NCI-H2029 treated with DMSO at 0.1 percent for 48 hours (cell line): ENCODE data around the gene RAP1A.
"Not testable (repeated sequence)": the region's sequence is repeated elsewhere in the genome, so short reads cannot be mapped to it uniquely, and the experiment has no call there.

ENCODE experiments used
- DNase-seq: peaks from one replicate; lab custom pipeline; 2025; lab: John Stamatoyannopoulos, UW

RAP1A gene

DNA sequence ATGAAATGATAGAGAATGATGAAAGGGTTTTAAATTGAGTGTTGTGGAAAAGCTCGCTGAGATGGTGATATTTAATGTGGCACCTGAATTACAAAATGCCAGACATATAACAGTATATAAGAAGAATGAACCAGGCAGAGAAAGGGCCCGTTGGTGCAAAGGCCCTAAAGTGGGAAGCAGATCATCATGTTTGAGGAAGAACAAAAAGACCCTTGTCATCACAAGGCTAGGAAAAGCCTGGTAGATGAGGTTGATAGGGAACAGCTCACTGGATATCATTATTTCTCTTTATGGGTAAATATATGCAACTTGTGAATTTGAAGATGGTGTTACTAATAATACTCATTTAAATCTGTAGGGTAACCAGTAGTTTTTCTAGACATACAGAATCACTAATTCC is 11.0 kb downstream of the RAP1A start:
- no peak for DNase-seq

DNA sequence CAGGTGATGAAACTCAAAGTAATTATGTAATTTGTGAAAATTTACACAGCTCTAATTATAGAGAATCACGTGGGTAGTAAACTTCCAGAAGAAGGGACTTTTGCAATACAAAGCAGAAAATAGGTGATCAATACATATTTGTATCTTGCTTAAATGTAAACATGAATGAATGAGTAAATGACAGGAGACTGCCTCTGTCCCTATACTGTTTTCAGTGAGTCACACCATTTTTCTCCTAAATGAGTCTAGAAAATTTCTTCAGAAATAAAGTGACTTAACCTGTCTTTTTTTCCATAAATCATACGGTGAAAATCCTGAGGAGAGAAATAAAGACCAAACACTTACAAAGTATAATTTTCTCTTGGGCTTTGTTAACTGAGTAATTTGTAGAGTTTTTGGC is 11.9 kb downstream of the RAP1A start:
- no peak for DNase-seq

DNA sequence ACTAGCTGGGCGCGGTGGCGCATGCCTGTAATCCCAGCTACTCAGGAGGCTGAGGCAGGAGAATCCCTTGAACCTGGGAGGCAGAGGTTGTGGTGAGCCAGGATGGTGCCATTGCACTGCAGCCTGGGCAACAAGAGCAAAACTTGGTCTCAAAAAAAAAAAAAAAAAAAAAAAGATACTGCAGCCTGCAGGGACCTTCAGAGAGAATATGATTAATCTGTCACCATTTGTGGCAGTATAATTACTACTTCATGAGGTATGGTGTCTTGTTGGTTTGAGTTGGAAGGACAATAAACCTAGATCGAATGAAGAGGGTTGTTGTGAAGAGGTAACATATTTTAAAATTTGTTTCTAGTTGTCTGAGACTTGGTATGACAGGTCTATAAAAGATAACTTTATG is 13.2 kb downstream of the RAP1A start:
- DNase-seq, result not testable (repeated sequence)

DNA sequence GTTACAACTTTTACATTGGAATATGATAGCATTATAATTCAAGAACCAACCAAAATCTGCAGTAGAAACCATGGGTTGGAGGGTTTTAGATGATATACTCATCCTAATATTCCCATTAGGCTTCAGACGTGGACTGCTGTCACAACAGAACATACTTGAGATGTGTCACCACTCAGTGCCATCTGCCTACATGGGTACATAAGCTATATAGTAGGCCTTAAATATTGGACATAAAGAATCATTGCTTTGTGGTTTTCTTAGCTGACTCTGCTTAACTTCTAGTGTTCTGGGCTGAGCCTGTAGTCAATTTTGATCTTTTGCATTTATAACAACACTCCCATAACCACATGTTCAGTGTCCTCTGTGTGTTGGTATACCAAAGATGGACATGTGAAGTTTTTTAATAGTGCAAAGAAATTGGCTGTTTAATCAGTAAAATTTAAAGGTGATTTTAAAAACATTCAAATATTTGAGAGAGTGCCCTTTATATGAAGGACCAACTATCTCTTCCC is 14.2 kb downstream of the RAP1A start:
- DNase-seq, result no peak

DNA sequence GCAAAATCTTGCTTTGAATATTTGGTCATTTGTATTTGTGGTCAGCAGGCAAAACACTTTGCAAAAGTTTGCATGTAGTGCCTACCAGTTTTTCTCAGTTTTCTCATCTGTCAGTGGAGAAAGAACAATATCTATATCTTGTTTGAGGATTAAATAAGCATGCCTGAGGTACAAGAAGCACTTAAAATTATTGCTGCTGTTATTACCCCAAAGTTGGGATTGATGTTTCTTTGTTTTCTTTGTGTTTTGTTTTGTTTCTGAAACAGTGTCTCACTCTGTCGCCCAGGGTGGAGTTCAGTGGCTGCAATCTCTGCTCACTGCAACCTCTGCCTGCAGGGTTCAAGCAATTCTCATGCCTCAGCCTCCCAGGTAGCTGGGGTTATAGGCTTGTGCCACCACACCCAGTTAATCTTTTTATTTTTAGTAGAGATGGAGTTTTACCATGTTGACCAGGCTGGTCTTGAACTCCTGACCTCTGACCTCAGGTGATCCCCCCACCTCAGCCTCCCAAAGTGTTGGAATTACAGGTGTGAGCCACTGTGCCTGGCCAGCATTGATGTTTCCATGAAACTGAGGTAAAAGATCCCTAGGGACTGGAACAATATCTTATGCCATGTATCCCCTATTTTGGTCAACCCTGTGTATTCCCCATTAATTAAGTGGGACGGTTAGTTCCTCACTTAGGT is 15.9 kb downstream of the RAP1A start:
- DNase-seq, result no peak

DNA sequence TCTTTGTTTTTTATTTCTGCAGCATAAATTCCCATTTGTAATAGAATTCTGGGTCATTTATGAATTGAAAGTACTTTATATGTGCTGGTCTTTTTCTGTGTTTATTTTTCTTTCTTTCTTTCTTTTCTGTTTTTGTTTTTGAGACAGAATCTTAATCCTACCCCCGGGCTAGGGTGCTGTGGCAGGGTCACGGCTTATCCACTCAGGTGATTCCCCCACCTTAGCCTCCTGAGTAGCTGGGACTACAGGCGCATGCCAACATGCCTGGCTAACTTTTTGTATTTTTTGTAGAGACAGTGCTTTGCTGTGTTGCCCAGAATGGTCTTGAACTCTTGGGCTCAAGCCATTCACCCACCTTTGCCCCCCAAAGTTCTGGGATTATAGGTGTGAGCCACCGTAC is 18.7 kb downstream of the RAP1A start:
- DNase-seq, result no peak

DNA sequence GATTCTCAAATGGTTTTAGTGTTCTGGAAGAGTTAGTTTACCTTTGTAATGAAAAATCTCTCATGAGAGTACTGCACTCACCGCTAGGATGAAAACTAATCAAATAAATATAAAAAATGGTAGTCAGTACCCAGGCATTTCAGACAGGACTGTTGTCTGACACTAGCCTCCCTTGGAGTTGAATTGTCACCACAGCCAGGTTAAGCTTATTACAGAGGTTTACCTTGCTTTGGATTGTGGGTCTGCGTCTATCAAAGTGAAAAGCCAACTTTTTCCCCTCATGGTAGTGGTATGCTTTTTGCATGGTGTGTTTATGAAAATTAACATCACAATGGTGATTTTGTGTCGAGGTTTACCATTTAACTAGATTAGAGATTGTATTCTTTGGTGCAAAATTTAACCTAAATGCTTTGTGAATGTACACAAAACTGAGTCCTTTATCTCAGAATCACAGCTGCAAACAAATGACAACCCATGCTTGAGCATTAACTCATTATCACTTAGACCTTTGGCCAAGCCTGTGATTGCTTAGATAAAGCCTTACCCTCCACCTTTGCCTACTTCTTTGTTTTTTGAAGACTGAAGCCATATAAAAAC is 20.1 kb downstream of the RAP1A start:
- DNase-seq, result no peak

DNA sequence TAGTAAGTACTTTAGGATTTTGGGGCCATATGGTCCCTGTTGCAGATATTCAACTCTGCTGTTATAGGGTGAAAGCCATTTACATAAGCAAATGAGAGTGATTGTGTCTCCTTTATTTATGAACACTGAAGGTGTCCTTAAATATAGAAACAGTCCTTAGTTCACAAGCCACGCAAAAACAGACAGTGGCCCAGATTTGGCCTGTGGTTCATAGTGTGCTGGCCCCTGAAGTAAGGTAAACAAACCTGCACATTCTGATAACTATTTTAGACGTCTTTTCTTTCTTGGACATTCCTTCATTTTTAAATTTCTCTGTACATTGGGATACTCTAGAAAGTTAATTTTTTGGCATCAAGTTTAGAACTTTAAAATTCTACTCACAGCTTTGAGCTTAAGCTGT is 23.5 kb downstream of the RAP1A start:
- no peak for DNase-seq

DNA sequence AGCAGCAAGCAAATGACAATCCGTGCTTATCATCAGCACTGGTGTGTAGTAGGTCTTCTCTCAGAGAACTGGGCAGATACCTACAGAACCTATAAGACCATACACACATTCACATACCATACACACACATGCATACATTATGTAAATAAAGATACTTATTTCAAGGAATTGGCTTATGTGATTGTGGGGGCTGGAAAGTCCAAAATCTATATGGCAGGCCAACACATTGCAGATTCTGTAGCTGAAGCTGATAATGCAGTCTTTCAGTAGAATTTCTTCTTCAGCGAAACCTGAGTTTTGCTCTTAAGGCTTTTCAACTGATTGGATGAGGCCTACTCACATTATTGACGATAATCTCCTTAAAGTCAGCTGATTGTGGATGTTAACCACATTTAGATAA is 24.1 kb downstream of the RAP1A start:
- no peak for DNase-seq

DNA sequence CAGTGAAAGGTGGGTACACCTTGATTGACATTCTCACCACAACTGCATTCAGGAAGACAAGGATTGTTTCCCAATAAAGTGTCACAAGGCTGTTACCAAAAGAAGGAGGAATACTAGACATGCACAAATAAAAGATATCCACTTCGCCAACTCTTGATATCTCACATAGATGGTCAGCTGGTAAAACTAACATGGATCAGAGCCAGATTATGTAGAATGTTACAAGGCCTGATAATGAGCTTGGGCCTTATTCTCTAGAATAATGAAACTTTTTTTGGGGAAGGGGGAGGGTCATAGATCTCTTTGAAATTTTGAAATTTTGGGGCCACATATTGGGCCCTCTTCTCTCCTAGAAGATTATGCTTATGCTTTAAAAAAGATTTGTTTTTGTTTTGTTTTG is 24.9 kb downstream of the RAP1A start:
- DNase-seq, result no peak

DNA sequence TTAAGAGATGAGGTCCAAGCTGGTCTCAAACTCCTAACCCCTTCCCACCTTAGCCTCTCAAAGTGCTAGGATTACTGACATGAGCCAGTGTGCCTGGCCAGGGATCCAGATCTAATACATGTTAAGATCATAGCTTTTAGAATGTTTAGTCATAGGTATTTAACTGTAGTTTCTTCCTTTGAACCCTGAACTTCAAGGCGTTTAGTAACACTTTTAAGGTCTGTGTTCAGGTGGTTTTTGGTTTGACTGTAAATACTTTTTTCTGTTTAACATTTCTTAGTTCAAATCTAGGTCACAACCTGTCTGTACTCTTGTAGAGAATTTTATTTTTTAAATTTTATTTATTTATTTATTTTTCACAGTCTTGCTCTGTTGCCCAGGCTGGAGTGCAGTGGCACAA is 28.1 kb downstream of the RAP1A start:
- DNase-seq, result no peak

DNA sequence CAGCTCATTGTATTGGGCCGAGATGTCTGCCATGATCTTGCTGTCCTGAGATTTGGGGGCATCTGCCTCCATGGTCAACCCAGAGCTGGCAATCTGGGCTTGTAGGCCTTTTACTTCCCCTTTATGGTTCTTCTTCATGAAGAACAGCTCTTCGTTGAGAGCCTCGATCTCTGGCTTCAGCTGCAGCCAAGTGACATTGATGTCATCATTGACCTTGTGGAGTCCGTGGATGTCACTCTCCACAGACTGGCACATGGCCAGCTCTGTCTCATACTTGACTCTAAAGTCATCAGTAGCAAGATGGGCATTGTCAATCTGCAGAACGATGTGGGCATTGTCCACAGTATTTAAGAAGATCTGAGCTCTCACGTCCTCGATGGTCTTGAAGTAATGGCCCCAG is 29.2 kb downstream of the RAP1A start:
- no peak for DNase-seq

DNA sequence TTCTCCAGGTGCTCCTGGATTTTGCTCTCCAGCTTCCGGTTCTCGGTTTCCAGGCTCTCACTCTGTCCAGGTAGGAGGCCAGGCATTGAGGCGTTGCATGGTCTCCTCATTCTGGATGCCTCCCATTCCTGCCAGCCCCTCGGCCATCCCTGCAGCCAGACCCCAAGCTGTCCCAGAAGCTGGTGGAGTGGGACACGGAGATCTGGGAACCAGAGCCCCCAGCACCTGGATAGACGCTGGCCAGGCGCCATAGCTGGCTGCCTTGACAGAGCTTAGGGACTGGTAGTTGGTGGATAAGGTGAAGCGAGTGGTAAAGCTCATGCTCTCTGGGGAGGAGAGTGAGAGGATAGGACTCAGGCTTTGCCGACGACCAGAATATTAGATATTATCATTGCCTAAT is 29.6 kb downstream of the RAP1A start:
- DNase-seq, result no peak

DNA sequence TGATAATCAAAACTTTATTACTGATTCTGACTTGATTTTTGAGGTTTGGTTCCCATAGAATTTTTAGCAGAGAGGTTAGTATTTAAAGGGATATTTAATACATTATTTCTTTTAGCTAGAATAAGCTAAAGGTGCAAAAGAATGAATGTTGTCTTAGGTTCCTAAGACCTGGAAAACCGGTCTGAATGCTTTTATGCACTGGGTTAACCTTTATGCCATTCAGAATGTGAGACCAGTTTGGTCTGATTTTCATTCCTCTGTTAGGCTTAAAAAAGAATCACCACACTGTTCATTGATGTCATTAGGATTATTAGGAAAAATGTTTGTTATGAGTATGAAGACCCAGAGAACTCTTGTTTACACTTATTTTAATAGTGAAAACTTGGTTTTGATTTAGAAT is 30.1 kb downstream of the RAP1A start:
- no peak for DNase-seq

DNA sequence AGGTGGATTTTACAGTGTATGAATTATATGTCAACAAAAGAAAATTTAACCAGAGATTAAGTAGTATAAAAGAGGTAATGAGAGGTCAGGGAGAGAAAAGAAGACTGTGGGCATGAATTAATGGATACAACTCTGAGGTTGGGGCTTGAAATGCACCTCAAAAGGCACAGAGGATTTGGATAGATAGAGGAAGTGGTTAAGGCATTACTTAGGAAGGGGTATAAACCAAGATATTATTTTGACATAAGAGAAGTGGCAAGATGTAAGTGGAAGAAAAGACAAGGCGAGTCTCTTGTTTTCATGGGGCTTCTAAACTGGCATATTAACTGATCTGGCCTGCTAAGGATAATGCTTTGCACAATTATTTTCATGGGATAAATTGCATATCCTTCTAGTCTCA is 34.1 kb downstream of the RAP1A start:
- DNase-seq, result no peak

DNA sequence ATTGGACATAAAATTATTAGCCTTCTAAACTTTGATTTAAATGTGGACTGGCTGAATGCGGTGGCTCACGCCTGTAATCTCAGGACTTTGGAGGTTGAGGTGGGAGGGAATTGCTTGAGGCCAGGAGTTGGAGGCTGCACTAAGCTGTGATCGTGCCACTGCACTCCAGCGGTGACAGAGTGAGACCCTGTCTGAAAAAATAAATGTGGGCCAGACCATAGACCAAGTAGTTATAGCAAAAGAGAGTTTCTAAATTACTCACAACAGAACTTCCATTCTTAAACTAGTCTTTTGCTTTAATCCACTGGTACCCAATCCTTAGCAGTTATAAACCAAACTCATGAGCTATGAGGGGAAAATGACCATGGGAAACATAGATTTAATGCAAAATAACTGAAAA is 35.2 kb downstream of the RAP1A start:
- DNase-seq, result no peak

DNA sequence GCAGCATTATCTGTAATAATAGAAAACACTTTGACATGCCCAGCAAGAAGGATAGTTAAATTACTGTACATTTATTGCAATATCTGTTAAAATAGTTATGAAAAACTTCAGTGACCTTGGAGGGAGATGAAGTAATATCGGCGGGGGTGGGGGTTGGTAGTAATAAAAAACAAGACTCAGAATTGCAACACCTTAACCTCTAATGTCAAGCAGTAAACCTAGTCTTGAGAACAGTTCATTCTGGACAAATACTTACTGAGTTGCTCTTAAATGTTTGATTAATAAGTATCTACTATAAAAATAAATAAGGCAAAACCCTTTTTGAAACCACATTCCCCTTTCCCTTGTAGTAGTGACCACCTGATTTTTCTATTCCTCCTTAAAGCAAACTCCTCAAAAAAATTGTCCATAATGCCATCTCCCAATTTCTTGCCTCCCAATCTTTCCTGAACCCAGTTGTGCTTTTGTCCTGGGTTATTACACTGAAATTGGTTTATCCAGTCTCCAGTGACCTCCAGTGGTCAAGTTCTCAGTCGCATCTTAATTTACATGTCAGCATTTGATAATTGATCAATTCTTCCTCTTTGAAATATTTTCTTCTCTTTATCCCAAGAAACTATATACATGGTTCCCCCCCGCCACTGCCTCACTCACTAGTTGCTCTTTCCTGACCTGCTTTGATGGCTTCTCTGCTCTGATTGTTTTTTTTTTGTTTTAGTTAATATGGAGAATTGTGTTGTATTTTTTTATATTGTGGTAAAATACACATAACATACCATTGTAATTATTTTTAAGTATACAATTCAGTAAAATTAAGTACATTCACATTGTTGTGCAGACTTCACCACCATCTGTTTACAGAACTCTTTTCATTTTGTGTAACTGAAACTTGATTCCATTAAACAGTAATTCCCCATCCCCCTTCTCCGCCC is 36.8 kb downstream of the RAP1A start:
- DNase-seq, result no peak

DNA sequence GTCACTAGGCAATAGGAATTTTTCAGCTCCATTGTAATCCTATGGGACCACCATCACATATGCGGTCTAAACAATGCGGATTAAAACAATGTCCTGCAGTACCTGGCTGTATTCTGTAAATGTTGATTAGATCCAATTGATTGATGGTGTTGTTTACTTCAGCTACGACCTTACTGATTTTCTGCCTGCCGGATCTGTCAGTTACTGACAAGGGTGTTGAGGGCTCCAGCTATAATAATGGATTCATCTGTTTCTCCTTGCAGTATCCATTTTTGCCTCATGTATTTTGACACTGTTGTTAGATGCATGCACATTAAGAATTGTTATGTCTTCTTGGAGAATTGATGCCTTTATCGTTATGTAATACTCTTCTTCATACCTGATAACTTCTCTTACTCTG is 39.0 kb downstream of the RAP1A start:
- no peak for DNase-seq

DNA sequence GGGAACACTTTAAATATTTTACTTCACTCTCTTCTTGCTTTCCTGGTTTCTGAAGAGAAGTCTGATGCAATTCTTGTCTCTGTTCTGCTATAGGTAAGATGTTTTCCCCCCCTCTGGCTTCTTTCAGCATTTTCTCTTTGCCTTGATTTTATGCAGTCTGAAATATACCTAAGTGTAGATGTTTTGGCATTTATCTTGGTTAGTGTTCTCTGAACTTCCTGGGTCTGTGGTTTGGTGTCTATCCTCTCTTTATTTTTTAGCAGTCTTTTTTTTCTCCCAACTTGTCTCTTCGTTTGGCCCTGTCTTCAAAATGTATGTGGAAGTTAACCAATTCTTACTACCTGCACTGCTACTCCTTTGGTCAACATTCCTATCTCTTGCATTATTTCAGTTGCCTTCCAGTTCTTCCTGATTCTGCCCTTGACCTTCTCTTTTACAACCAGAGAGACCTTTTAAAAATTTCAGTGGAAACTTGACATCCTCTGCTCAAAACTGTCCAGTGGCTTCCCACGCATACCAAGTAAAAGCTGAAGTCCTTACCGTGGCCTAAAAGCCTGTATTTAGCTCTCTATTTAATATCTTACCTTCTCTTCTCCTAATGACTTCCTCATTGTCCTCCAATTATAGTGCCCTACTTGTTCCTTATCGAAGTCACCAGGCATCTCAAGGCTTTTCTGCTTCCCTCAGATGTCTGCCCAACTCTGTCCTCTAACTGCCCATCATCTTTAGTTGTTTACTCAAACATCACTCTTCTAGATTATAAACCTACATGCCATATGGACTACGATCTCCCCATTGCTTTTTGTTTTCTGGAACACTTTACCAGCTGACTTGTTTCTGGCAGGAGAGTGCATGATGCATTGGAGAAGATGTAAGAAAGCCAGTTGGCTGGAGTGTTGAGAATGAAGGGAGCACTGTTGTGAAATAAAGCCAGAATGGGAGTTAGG is 40.9 kb downstream of the RAP1A start:
- no peak for DNase-seq

DNA sequence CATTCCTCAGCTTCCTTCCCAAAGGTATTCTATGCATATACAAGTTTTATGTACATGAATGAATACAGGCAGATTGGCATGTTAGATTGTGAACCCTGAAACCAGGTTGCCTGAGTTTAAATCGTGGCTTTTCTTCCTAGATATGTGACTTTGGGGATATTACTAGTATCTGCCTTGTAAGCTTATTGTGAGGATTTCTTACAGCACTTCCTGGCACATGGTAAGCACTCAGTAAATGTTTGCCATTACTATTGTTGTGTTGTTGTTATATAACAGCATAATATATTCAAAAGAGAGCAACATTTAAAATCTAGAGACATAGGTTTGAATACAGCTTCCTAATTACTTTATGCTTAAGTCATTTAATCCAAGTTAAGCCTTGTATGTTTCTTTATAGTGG is 45.1 kb downstream of the RAP1A start:
- no peak for DNase-seq

DNA sequence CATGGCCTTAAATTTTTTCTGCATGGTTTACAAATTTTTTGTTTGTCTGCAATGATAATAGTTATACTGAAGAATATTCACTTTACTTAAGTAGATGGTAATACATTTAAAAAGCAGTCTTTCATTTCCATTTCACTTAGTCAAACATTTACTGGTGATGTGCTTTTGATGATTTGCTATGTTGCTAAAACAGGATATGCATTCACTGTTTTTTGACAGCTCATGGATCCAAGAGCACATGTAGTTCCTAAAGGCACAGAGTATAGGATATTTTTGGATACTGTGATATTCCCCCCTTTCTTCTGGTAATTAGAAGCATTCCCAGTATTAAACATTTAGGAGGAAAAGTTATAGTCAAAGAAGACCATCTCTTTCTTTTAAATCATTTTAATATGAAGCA is 45.9 kb downstream of the RAP1A start:
- no peak for DNase-seq

DNA sequence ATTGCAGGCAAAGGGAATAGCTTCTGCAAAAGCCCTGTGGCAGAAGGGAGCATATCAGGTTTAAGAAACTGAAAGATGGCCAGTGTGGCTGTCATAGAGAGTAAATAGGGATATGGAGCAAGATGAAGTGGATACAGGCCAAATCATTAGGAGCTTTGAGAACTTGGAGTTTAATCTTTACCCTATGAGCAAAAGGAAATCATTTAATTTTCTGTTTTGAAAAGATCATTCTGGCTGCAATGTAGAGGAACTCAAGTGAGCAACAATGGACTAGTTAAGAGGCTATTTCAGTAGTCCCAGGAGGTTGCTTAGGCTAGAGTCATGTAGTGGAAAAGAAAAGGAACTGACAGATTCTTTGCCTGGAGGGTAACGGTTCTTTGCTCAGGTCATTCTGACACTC is 47.2 kb downstream of the RAP1A start:
- no peak for DNase-seq
